H1 (cell line): ENCODE measurements around the gene USHBP1. TPM values are rescaled to one million over a fixed set of nuclear protein-coding genes. Genes with fewer than 3 reads are reported as not detected.

Source experiments
- CTCF ChIA-PET: fragments of 300-600 bp; sonication (Branson Sonifier 250); formaldehyde crosslinking; loops from one replicate; lab custom pipeline; 2021; ENCODE audit not compliant: partially characterized antibody; lab: Charles Lee
- POLR2A ChIA-PET: fragments of 300-600 bp; sonication (Branson Sonifier 250); formaldehyde crosslinking; loops from one replicate; lab custom pipeline; 2021; ENCODE audit warnings: inconsistent platforms; ENCODE audit not compliant: partially characterized antibody; lab: Charles Lee
- DNase-seq, 2 experiments: peaks; one replicate each; pipeline versions ENCODE4 v3.0.0 to v3.0.0-alpha.2; 2010 to 2022; ENCODE audit warnings: low spot score in 2 of 2, low read depth in 1 of 2, mixed read lengths in 1 of 2
- FAIRE-seq: peaks from 2 replicates; lab custom pipeline; 2011; peaks lifted over from hg19 to GRCh38; lab: Jason Lieb, UNC
- H2AFZ ChIP-seq: 2 replicates; pipeline ENCODE4 v1.8.1; 2012; ENCODE audit warnings: low read length, inconsistent platforms
- H2AK5ac ChIP-seq: 2 replicates; pipeline ENCODE4 v1.6.1; 2013; ENCODE audit warnings: low read depth, low read length
- H2BK120ac ChIP-seq: replicated peaks from 2 replicates; pipeline ENCODE3; 2013; ENCODE audit warnings: low read depth, low read length, inconsistent platforms
- H2BK12ac ChIP-seq: 2 replicates; pipeline ENCODE4 v1.6.1; 2013; ENCODE audit warnings: low read depth, low read length
- H2BK15ac ChIP-seq: 2 replicates; pipeline ENCODE4 v1.6.1; 2013; ENCODE audit warnings: low read length
- H2BK20ac ChIP-seq: 2 replicates; pipeline ENCODE4 v1.6.1; 2013; ENCODE audit warnings: low read length
- H2BK5ac ChIP-seq: 2 replicates; pipeline ENCODE4 v1.6.1; 2013; ENCODE audit warnings: low read depth, low read length
- H3K14ac ChIP-seq: 2 replicates; pipeline ENCODE4 v1.6.1; 2013; ENCODE audit warnings: inconsistent platforms; ENCODE audit not compliant: insufficient read length
- H3K18ac ChIP-seq: 2 replicates; pipeline ENCODE4 v1.6.1; 2013; ENCODE audit warnings: low read length; ENCODE audit errors: extremely low read depth
- H3K23ac ChIP-seq: 2 replicates; pipeline ENCODE4 v1.6.1; 2013; ENCODE audit warnings: inconsistent platforms; ENCODE audit not compliant: insufficient read length
- H3K23me2 ChIP-seq: 2 replicates; pipeline ENCODE4 v1.6.1; 2013; ENCODE audit warnings: low read depth, low read length
- H3K27ac ChIP-seq: 2 replicates; pipeline ENCODE4 v1.6.1; 2011; ENCODE audit warnings: low read depth, low read length, inconsistent platforms
- H3K27me3 ChIP-seq, 4 experiments: replicated peaks in 1 of 4; 1 replicate in 1 of 4; 2 replicates in 3 of 4; pipeline versions ENCODE4 v1.6.1 to v1.8.1; 2011 to 2013; ENCODE audit warnings: low read length in 3 of 4, mild to moderate bottlenecking in 3 of 4, inconsistent platforms in 2 of 4, mixed read lengths in 2 of 4, moderate library complexity in 1 of 4; ENCODE audit not compliant: control insufficient read depth in 3 of 4, insufficient read depth in 3 of 4; ENCODE audit errors: extremely low read depth in 1 of 4
- H3K36me3 ChIP-seq, 4 experiments: 2 replicates each; pipeline versions ENCODE4 v1.6.1 to v1.8.1; 2011 to 2013; ENCODE audit warnings: mild to moderate bottlenecking in 4 of 4, low read length in 3 of 4, moderate library complexity in 2 of 4, control low read depth in 1 of 4, inconsistent platforms in 1 of 4; ENCODE audit not compliant: insufficient read depth in 4 of 4, control insufficient read depth in 2 of 4
- H3K4ac ChIP-seq: replicated peaks from 2 replicates; pipeline ENCODE3; 2013; ENCODE audit warnings: low read length, low read depth, mixed read lengths, inconsistent platforms; ENCODE audit not compliant: insufficient read length
- H3K4me1 ChIP-seq, 4 experiments: replicated peaks in 1 of 4; 1 replicate in 1 of 4; 2 replicates in 3 of 4; pipeline versions ENCODE4 v1.6.1 to v1.8.1; 2011 to 2013; ENCODE audit warnings: low read length in 3 of 4, inconsistent platforms in 2 of 4, mixed read lengths in 1 of 4; ENCODE audit not compliant: insufficient read depth in 4 of 4, control insufficient read depth in 3 of 4
- H3K4me2 ChIP-seq, 2 experiments: 2 replicates each; pipeline versions ENCODE4 v1.6.1 to v1.8.1; 2011 to 2013; ENCODE audit warnings: low read depth in 2 of 2, low read length in 2 of 2, control low read depth in 1 of 2, inconsistent platforms in 1 of 2, mild to moderate bottlenecking in 1 of 2; ENCODE audit not compliant: insufficient read depth in 1 of 2
- H3K4me3 ChIP-seq, 4 experiments: fragments of 200-600, 300-600 bp in 1 of 4; sonication (generic), shearing (Covaris generic), sonication (Bioruptor Twin) in 1 of 4; 2 replicates each; pipeline versions ENCODE4 v1.5.1 to v1.8.1; 2011 to 2016; ENCODE audit warnings: low read length in 4 of 4, low read depth in 3 of 4, control low read depth in 2 of 4, inconsistent platforms in 2 of 4, mild to moderate bottlenecking in 2 of 4, mixed read lengths in 1 of 4, moderate library complexity in 1 of 4; ENCODE audit not compliant: insufficient read depth in 2 of 4; ENCODE audit errors: extremely low read depth in 1 of 4
- H3K56ac ChIP-seq: replicated peaks from 2 replicates; pipeline ENCODE3; 2013; ENCODE audit warnings: low read depth, mild to moderate bottlenecking, mixed read lengths, low read length, inconsistent platforms; ENCODE audit not compliant: insufficient read length
- H3K79me1 ChIP-seq: 2 replicates; pipeline ENCODE4 v1.6.1; 2013; ENCODE audit warnings: low read depth, low read length, control low read depth
- H3K79me2 ChIP-seq, 2 experiments: 2 replicates each; pipeline versions ENCODE4 v1.6.1 to v1.8.1; 2012 to 2013; ENCODE audit warnings: low read length in 2 of 2, mild to moderate bottlenecking in 2 of 2, inconsistent platforms in 1 of 2; ENCODE audit not compliant: insufficient read depth in 2 of 2, control insufficient read depth in 1 of 2
- H3K9ac ChIP-seq, 4 experiments: replicated peaks in 1 of 4; 1 replicate in 1 of 4; 2 replicates in 3 of 4; pipeline versions ENCODE4 v1.6.1 to v1.8.1; 2011 to 2013; ENCODE audit warnings: low read depth in 3 of 4, low read length in 3 of 4, control low read depth in 2 of 4, mild to moderate bottlenecking in 2 of 4, moderate library complexity in 2 of 4, inconsistent platforms in 1 of 4; ENCODE audit errors: extremely low read depth in 1 of 4
- H3K9me3 ChIP-seq, 2 experiments: 2 replicates each; pipeline versions ENCODE4 v1.6.1 to v1.8.1; 2012 to 2013; ENCODE audit warnings: mild to moderate bottlenecking in 2 of 2, moderate library complexity in 2 of 2, control low read depth in 1 of 2, inconsistent platforms in 1 of 2, low read depth in 1 of 2, low read length in 1 of 2, mixed read lengths in 1 of 2; ENCODE audit not compliant: insufficient read depth in 2 of 2
- H4K20me1 ChIP-seq, 2 experiments: replicated peaks in 1 of 2; 2 replicates each; pipeline versions ENCODE3 to v1.8.1; 2011 to 2013; ENCODE audit warnings: inconsistent platforms in 2 of 2, low read length in 2 of 2, mild to moderate bottlenecking in 1 of 2; ENCODE audit not compliant: insufficient read depth in 2 of 2, control insufficient read depth in 1 of 2
- H4K5ac ChIP-seq: 2 replicates; pipeline ENCODE4 v1.6.1; 2013; ENCODE audit warnings: low read length, low read depth, mixed read lengths, inconsistent platforms; ENCODE audit not compliant: insufficient read length
- H4K8ac ChIP-seq: 2 replicates; pipeline ENCODE4 v1.8.0; 2013; ENCODE audit warnings: mild to moderate bottlenecking, moderate library complexity, low read length, inconsistent platforms; ENCODE audit not compliant: insufficient read depth; ENCODE audit errors: extremely low read depth
- H4K91ac ChIP-seq: replicated peaks from 2 replicates; pipeline ENCODE3; 2013; ENCODE audit warnings: low read length, mixed read lengths, inconsistent platforms; ENCODE audit not compliant: insufficient read length
- CHD1 ChIP-seq: IDR thresholded peaks from 2 replicates; pipeline ENCODE4 v1.6.1; 2012; ENCODE audit warnings: low read depth, low read length, improper control_type of control experiment
- CHD2 ChIP-seq: IDR thresholded peaks from 2 replicates; pipeline ENCODE4 v1.6.1; 2012; ENCODE audit warnings: low read length, improper control_type of control experiment
- EGR1 ChIP-seq: IDR thresholded peaks from 2 replicates; pipeline ENCODE4 v1.6.1; 2011; ENCODE audit warnings: low read depth, low read length, borderline replicate concordance
- EZH2 ChIP-seq: fragments of 200-600 bp; sonication (generic); IDR thresholded peaks from 2 replicates; pipeline ENCODE4 v1.7.1; 2012; ENCODE audit warnings: low read depth, mild to moderate bottlenecking, moderate library complexity, low read length, inconsistent platforms; ENCODE audit not compliant: severe bottlenecking
- KDM4A ChIP-seq: IDR thresholded peaks from one replicate; pipeline ENCODE4 v1.7.1; 2012; ENCODE audit warnings: low read depth, mild to moderate bottlenecking, moderate library complexity, low read length, inconsistent platforms; ENCODE audit not compliant: severe bottlenecking
- POLR2AphosphoS5 ChIP-seq: IDR thresholded peaks from 2 replicates; pipeline ENCODE4 v1.6.1; 2011; ENCODE audit warnings: low read depth, low read length
- RBBP5 ChIP-seq: IDR thresholded peaks from 2 replicates; pipeline ENCODE4 v1.7.1; 2012; ENCODE audit warnings: low read depth, mild to moderate bottlenecking, inconsistent platforms, low read length, moderate library complexity, borderline replicate concordance
- RNF2 ChIP-seq: fragments of 200-900, 300-1000 bp; sonication (generic); IDR thresholded peaks from 2 replicates; pipeline ENCODE4 v1.7.1; 2016; ENCODE audit warnings: borderline replicate concordance, low read depth, mild to moderate bottlenecking, antibody characterized with exemption, low read length; ENCODE audit not compliant: poor library complexity, severe bottlenecking; ENCODE audit errors: missing control alignments
- RXRA ChIP-seq: IDR thresholded peaks from 2 replicates; pipeline ENCODE4 v1.6.1; 2011; ENCODE audit warnings: low read depth, mild to moderate bottlenecking, low read length, moderate library complexity; ENCODE audit not compliant: insufficient read depth
- SIN3A ChIP-seq, 2 experiments: IDR thresholded peaks in 1 of 2; conservative IDR thresholded peaks in 1 of 2; 2 replicates each; pipeline ENCODE4 v1.6.1; 2011 to 2012; ENCODE audit warnings: low read length in 2 of 2, improper control_type of control experiment in 1 of 2, low read depth in 1 of 2, mild to moderate bottlenecking in 1 of 2
- SIRT6 ChIP-seq: IDR thresholded peaks from one replicate; pipeline ENCODE4 v1.7.1; 2012; ENCODE audit warnings: low read length, inconsistent platforms
- SIX5 ChIP-seq: IDR thresholded peaks from 2 replicates; pipeline ENCODE4 v1.6.1; 2011; ENCODE audit warnings: mild to moderate bottlenecking, low read depth, low read length
- SRF ChIP-seq: IDR thresholded peaks from 2 replicates; pipeline ENCODE4 v1.6.1; 2011; ENCODE audit warnings: mild to moderate bottlenecking, low read depth, low read length, moderate library complexity
- YY1 ChIP-seq: IDR thresholded peaks from 2 replicates; pipeline ENCODE4 v1.6.1; 2011; ENCODE audit warnings: low read depth, mild to moderate bottlenecking, low read length
- WGBS, 2 experiments: shearing (Covaris generic) in 1 of 2; methylation state at CpG; one replicate each; pipeline versions ENCODE4 v1.1.6 to v1.1.7; 2013 to 2015; ENCODE audit warnings: low lambda C conversion rate in 2 of 2, mixed read lengths in 2 of 2, inconsistent platforms in 1 of 2, low coverage in 1 of 2, missing lambda C conversion rate in 1 of 2; ENCODE audit not compliant: insufficient replicate concordance in 2 of 2, insufficient coverage in 1 of 2, insufficient read length in 1 of 2; ENCODE audit errors: extremely low coverage in 1 of 2, missing lambda C conversion rate in 1 of 2; 5-methylcytosine and 5-hydroxymethylcytosine counted together
- polyA plus RNA-seq, 7 experiments: library from polyadenylated mRNA; depleted of rRNA in 3 of 7; stranded (reverse) in 5 of 7; unstranded in 2 of 7; fragments of >200 nt in 5 of 7; fragments of 200-250 nt in 2 of 7; gene quantifications; 1 replicate in 5 of 7; 2 replicates in 1 of 7; 4 replicates in 1 of 7; pipeline versions ENCODE4 v1.2.1 to v1.2.3, GENCODE V29; 2011 to 2013; ENCODE audit warnings: missing spikeins in 2 of 7, mixed read lengths in 2 of 7
- total RNA-seq: library from RNA; stranded (reverse); fragmentation: NEBNext Ultra II Directional; extraction: Animal tissue kit (Norgen Biotek cat#: 25700); gene quantifications from 2 replicates; pipeline ENCODE4 v1.2.1, GENCODE V29; 2021

USHBP1 gene
- total and polyA plus RNA-seq, 2 of the 8 experiments (the other 6 are each of a cell fraction or from before 2014, with no cell fraction given): 5.0 to 7.5 TPM

DNA sequence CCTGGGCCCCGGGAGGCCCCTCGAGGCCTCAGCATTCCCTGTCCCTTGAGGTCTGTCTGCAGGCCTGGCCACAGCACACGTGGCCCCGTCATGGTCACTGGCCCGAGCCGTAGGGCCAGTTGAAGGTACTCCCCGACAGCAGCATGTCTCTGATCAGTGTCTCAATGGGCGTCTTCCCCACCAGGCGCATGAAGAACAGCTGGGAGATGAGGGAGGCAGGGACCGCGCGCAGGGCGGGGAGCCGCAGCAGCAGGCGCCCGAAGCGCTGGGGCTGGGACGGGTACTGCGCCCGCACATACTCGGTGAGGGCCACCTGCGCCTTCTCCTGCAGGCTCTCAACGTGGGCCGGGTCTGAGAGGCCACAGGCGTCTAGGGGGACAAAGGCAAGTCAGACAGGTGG is 32.3 kb downstream of the USHBP1 start:
- peaks cover 17% of the 10 kb centered on the region for H3K79me1 ChIP-seq
- H2BK15ac ChIP-seq: no peak overlapping the region
- peaks cover 9 to 19% of the 10 kb centered on the region in 2 experiments for H4K20me1 ChIP-seq
- H2BK5ac ChIP-seq: no peak overlapping the region
- no peaks in the 10 kb centered on the region for H3K27me3 ChIP-seq
- H3K23ac ChIP-seq: no peak overlapping the region
- no peak overlapping the region for H3K27ac ChIP-seq
- H3K18ac ChIP-seq: no peak overlapping the region
- H4K5ac ChIP-seq: no peak overlapping the region
- ChIA-PET CTCF (interaction anchor here (0.8 to 1.2 kb wide), 3 partner anchors 11 to 51 kb away, joined by 3 read pairs; no protein-coding TSS in a partner anchor), POLR2A (interaction anchor here (0.6 to 12.3 kb wide), 6 partner anchors 11 to 193 kb away, joined by 3 to 118 read pairs (median 5); partner anchors contain the start of genes NR2F6 and USE1)
- H2BK20ac ChIP-seq: no peak overlapping the region
- H3K4ac ChIP-seq: no peak overlapping the region
- H3K9ac ChIP-seq: no peak overlapping the region
- H2AK5ac ChIP-seq: no peak overlapping the region
- H4K91ac ChIP-seq: no peak overlapping the region
- no peak overlapping the region for H3K4me3 ChIP-seq
- H3K56ac ChIP-seq: no peak overlapping the region
- peaks cover 5 to 32% of the 10 kb centered on the region in 2 experiments; a peak in 3 of 4 replicates for H3K79me2 ChIP-seq
- peaks cover 3 to 15% (median 10%) of the 10 kb centered on the region in 4 experiments for H3K4me1 ChIP-seq
- no peaks in the 10 kb centered on the region for H3K9me3 ChIP-seq
- H3K14ac ChIP-seq: no peak overlapping the region
- no peak overlapping the region for H2BK12ac ChIP-seq
- H3K36me3 ChIP-seq: peaks cover 4 to 34% (median 13%) of the 10 kb centered on the region in 4 experiments; a peak in 7 of 8 replicates
- no peak overlapping the region for H4K8ac ChIP-seq
- DNase-seq (no peak), FAIRE-seq (no peak)
- WGBS, 2 experiments: 96% methylated on average over 25 of the region's 25 CpGs; no CpG with 5 or more reads in 1 of the 2 experiments
- no peak overlapping the region for H2BK120ac ChIP-seq
- H3K4me2 ChIP-seq: no peak overlapping the region
- no peak overlapping the region for H2AFZ ChIP-seq
- H3K23me2 ChIP-seq: peaks cover 4% of the 10 kb centered on the region; the same call in 1 of the 2 replicates
- no peak for TF ChIP-seq CHD2
- TF ChIP-seq CHD1: no peak
- TF ChIP-seq YY1: no peak
- no peak for TF ChIP-seq RNF2
- TF ChIP-seq EGR1: no peak
- TF ChIP-seq RXRA: no peak
- TF ChIP-seq SIRT6: no peak
- no peak for TF ChIP-seq POLR2AphosphoS5
- TF ChIP-seq SIN3A (conservative IDR thresholded peaks at IDR 0.05 in 1 of 2, IDR thresholded peaks at IDR 0.05 in 1 of 2; ENCODE audit: low read depth in 1 of 2, low read length in 2 of 2): no peak
- TF ChIP-seq EZH2: no peak
- no peak for TF ChIP-seq SIX5
- no peak for TF ChIP-seq KDM4A
- no peak for TF ChIP-seq RBBP5
- no peak for TF ChIP-seq SRF
